PC-3 (cell line): ENCODE measurements around the gene CALR.

Source experiments
- EZH2 ChIP-seq: fragments of 300-600 bp; sonication (generic); IDR thresholded peaks from one replicate; pipeline ENCODE4 v1.6.1; 2017; ENCODE audit warnings: antibody characterized with exemption, mild to moderate bottlenecking, low read length; ENCODE audit not compliant: unreplicated experiment
- TF ChIP-seq, protein P1 (sequence below): fragments of 300-600 bp; sonication (generic); conservative IDR thresholded peaks from 2 replicates; pipeline ENCODE4 v1.5.1; 2017; ENCODE audit warnings: antibody characterized with exemption, low read depth, mild to moderate bottlenecking, low read length

DNA sequence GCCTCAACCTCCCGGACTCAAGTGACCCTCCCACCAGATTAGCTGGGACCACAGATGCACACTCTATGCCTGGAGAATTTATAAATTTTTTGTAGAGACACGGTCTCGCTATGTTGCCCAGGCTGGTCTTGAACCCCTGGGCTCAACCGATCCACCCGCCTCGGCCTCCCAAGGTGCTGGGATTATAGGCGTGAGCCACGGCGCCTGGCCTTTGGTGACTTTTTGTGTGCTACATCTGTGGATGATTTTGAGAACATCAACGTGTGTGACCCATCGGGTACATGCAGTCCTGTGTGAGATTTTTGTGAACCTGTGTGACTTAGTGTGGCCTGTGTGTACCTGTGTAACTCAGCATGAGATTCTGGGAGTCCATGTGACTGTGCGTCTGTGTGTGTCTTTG lies 48.3 kb downstream of the CALR start:
- TF ChIP-seq, protein P1, sequence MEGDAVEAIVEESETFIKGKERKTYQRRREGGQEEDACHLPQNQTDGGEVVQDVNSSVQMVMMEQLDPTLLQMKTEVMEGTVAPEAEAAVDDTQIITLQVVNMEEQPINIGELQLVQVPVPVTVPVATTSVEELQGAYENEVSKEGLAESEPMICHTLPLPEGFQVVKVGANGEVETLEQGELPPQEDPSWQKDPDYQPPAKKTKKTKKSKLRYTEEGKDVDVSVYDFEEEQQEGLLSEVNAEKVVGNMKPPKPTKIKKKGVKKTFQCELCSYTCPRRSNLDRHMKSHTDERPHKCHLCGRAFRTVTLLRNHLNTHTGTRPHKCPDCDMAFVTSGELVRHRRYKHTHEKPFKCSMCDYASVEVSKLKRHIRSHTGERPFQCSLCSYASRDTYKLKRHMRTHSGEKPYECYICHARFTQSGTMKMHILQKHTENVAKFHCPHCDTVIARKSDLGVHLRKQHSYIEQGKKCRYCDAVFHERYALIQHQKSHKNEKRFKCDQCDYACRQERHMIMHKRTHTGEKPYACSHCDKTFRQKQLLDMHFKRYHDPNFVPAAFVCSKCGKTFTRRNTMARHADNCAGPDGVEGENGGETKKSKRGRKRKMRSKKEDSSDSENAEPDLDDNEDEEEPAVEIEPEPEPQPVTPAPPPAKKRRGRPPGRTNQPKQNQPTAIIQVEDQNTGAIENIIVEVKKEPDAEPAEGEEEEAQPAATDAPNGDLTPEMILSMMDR, result no peak
- TF ChIP-seq EZH2, result no peak
